D721Med (cell line): ENCODE results near the gene UNCX.
"Not testable (repeated sequence)": the region's sequence is repeated elsewhere in the genome, so short reads cannot be mapped to it uniquely, and the experiment has no call there.

ENCODE experiments used
- DNase-seq: peaks from one replicate; pipeline ENCODE4 v3.0.0; 2011; ENCODE audit warnings: low spot score; ENCODE audit not compliant: insufficient read length
- FAIRE-seq: peaks from 2 replicates; lab custom pipeline; 2011; peaks lifted over from hg19 to GRCh38; lab: Jason Lieb, UNC
- TF ChIP-seq, protein P1 (sequence below): IDR thresholded peaks from 2 replicates; pipeline ENCODE4 v1.5.1; 2012; ENCODE audit warnings: mild to moderate bottlenecking, control low read depth; ENCODE audit not compliant: insufficient read depth; ENCODE audit errors: missing control alignments

The UNCX gene

DNA sequence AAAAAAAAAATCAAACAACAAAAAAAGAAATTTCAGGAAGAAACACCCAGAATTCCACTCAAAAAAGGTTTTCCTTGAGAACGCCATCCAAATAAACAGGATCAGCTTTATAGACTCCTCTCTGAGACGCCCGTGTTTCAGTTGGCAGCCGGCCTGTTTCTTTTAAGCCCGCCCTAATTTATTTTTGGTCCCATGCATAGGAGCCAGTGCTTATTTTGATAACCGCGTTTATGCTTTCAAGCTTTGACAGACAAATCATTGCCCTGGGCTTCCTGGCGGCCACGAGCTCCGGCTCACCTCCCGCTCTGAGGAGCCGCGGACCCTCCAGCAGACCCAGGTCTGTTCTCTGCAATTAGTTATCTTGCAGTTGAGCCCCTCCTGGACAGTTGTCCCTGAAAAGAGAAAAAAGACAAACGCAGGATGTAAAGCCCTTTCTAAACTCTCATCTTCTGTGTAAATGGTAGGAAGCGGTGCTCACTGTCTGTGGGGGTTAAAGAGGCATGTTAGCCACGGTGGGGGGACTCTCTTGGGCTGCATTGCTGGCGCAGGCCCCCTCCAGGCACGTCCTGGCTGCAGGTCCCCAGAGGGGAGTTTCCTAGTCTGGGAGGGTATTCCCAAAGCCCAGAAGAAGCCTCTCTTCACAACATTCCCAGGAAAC, 22.2 kb upstream of the UNCX start:
- DNase-seq (no peak), FAIRE-seq (no peak)
- TF ChIP-seq, protein P1, sequence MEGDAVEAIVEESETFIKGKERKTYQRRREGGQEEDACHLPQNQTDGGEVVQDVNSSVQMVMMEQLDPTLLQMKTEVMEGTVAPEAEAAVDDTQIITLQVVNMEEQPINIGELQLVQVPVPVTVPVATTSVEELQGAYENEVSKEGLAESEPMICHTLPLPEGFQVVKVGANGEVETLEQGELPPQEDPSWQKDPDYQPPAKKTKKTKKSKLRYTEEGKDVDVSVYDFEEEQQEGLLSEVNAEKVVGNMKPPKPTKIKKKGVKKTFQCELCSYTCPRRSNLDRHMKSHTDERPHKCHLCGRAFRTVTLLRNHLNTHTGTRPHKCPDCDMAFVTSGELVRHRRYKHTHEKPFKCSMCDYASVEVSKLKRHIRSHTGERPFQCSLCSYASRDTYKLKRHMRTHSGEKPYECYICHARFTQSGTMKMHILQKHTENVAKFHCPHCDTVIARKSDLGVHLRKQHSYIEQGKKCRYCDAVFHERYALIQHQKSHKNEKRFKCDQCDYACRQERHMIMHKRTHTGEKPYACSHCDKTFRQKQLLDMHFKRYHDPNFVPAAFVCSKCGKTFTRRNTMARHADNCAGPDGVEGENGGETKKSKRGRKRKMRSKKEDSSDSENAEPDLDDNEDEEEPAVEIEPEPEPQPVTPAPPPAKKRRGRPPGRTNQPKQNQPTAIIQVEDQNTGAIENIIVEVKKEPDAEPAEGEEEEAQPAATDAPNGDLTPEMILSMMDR, result no peak

DNA sequence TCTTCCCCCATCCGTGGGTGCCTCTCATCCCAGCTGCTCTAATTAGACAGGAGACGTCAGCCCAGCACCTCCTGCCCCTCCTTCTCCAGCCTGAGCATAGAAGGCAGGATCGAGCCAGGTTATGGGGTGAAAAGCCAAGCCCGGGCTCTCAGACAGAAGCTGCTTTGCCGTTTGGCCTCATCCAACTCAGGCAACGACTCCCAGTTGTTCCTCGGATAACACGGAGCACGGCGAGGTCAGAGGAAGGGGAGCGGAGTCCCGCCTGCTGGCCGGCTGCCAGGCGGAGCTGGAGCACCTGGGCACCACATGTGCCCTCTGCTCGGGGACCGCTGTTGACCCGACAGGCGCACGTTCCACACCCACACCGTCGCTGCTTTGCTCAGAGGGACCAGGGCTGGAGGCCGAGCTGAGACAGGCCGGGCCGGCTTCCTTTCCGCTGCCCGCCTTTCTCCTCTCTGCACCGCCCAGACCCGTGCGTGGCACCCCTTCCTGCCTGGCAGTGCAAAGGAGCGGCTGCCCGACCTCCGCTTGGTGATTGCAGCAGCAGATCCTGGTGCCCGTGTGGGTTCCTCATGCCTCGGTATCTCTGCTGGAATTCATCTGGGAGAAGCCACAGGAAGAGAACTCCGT, 21.6 kb upstream of the UNCX start:
- no peak for DNase-seq
- TF ChIP-seq, protein P1, result no peak
- no peak for FAIRE-seq

DNA sequence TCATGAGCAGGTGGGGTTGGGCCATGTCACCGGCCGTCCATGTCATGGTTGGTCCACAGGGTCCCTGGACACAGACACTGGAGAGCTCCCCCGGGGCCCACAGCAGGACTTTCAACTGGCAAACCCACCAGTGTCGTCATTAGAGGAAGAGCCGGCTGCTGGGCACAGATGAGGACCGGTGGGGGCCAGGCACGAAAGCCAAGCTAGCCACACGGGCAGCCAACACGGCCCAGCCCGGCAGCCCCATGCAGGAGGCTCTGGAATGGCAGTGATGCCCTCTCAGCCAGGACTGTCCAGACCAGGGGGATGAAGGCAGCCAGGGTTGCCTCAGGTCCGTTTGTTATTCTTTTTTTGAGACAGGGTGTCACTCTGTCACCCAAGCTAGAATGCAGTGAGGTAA, 21.1 kb upstream of the UNCX start:
- TF ChIP-seq, protein P1, result no peak
- DNase-seq, result no peak
- no peak for FAIRE-seq

DNA sequence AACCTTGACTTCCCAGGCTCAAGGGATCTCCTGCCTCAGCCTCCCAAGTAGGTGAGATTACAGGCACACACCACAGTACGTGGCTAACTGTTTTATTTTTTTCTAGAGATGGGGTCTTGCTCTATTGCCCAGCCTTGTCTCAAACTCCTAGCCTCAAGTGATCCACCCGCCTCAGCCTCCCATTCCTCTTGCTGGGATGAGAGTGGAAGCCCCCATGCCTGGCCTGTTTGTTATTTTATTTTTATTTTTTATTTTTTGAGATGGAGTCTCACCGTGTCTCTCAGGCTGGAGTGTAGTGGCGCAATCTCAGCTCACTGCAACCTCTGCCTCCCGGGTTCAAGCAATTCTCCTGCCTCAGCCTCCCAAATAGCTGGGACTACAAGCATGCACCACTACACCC, 20.6 kb upstream of the UNCX start:
- FAIRE-seq, DNase-seq: not testable (repeated sequence)

DNA sequence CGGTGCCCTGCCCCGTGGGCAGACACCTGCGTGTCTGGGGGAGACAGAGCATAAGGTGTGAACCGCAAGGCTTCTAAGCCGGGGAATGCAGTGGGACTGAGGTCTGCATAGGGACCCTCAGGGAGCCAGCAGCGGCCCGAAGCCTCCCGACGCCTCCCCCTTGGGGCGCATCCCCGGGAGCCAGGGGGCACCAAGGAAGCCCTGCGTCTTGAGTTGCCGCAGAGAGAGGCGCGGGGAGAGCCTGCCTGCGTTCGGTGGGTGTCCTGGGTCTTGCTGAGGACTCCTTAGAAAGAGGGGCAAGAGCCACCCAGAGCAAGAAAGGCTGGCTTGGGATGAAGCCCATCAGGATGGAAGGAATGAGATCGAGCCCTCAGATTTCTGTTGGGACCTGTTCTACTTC, 18.2 kb upstream of the UNCX start:
- TF ChIP-seq, protein P1, result no peak
- FAIRE-seq (no peak), DNase-seq (no peak)

DNA sequence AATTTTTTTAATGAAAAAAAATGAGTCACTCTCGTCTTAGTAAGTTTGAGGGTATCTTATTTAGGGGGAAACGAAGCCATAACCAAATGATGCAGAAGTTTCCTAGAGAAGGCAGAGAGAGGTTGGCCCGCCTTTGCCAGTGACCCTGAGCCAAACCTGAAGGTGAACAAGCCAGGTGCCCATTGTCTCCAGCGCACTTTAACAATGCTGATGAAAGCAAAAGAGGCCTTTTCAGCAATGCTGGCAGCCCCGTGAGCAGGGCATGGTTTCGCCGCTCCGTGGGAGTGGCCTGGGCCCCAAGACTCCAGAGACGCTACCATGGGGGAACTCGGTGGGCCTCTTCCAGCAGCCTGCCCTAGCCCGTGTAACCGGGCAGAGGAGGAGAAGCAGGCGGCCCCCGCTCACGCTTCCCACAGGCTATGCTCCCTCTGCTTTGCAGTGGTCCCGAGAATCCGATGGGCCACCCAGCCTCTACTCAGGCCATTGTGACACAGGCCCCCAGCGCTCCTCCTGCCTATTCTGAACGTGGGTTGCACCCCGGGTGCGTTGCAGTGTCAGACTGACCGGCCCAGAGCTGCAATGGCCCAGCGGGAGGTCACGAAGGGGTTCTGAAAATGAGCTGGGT, 14.0 kb upstream of the UNCX start:
- no peak for DNase-seq
- FAIRE-seq, result no peak
- TF ChIP-seq, protein P1, result no peak

DNA sequence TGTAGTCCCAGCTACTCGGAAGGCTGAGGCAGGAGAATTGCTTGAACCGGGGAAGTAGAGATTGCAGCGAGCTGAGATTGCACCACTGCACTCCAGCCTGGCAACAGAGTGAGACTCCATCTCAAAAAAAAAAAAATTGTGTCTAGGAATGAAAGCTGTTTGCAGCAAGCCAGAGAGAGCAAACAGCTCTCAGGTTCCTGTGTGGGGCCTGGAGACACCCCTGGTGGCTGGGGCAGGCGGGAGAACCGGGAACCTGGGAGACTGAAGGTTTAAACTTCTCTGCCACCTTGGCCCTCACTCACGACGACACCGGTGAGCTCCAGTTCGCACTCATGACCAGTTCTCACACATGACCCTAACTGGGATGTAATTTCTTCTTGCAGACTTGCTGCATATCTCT, 13.2 kb upstream of the UNCX start:
- TF ChIP-seq, protein P1, result no peak
- DNase-seq, result no peak
- FAIRE-seq, result no peak
